Breast epithelium (tissue), 3 donors: ENCODE data around the gene EXOSC7.

Experiments used
- CTCF ChIP-seq, 3 donors: fragments of 450-650 bp; IDR thresholded peaks; one replicate each; pipeline ENCODE4 v1.5.1; 2016 to 2017; ENCODE audit warnings: antibody characterized with exemption in 3 of 3, mild to moderate bottlenecking in 3 of 3, moderate library complexity in 3 of 3
- POLR2A ChIP-seq: fragments of 450-650 bp; IDR thresholded peaks from one replicate; pipeline ENCODE4 v1.6.1; 2016; ENCODE audit warnings: antibody characterized with exemption, mild to moderate bottlenecking, moderate library complexity
- POLR2AphosphoS5 ChIP-seq, 3 donors: sonication (generic); formaldehyde crosslinking; IDR thresholded peaks; one replicate each; pipeline ENCODE4 v1.6.1; 2017; ENCODE audit warnings: antibody characterized with exemption in 3 of 3

DNA sequence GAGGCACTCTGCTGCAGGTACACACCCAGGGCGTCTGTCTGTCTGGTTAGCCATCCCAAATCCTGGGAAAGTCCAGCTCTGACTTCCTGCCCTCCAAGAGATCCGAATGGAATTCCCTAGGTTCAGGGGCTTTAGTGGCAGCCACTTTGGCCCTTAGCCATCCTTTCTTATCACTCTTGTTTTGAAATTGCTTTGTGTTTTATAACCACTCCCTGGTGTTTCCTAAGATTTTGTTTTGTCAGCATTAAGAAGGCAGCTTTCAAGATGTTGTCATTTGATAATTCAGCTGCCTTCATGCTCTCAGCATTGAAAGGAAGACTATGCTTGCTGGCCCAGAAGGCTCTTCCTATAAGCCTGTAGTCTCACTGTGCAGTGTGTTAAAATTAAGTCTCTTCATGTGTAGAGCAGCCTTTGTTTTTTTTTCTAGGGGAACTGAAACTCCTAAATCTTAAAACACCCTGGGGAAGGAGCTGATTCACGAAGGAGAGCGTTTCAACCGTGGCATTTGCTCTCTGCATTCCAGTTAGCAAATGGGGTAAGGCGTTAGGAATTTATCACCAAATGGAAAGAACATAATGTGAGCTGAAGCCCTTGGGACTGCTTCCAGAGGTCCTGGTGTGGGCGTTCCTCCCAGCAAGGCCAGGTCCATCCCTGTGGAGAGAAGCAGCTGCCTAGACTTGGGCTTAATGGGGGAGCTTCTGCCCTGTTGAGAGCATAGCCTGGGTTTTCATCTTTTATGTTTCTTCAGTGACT, 35.9 kb downstream of the EXOSC7 start:
- TF ChIP-seq CTCF (IDR thresholded peaks at IDR 0.05): no peak
- peak in 2 of 3 donors; percentile 16 to 70 for TF ChIP-seq POLR2AphosphoS5 (IDR thresholded peaks at IDR 0.05)
- no peak for TF ChIP-seq POLR2A
